Liver (tissue), 9 donors: ENCODE measurements around the gene OR1J2. TPM values are rescaled to one million over a fixed set of nuclear protein-coding genes. Genes with fewer than 3 reads are reported as not detected.
"Not testable (repeated sequence)": the region's sequence is repeated elsewhere in the genome, so short reads cannot be mapped to it uniquely, and the experiment has no call there.

Experiments used
- DNase-seq: peaks from one replicate; pipeline ENCODE4 v3.0.0-alpha.2; 2017; ENCODE audit warnings: low spot score
- H3K27ac ChIP-seq, 2 donors: one replicate each; pipeline ENCODE4 v1.7.0; 2013; ENCODE audit warnings: inconsistent platforms in 2 of 2, low read length in 2 of 2, control low read depth in 1 of 2, low read depth in 1 of 2, mild to moderate bottlenecking in 1 of 2
- H3K27me3 ChIP-seq, 4 donors: one replicate each; pipeline versions ENCODE4 v1.6.1 to v1.7.0; 2013; ENCODE audit warnings: low read length in 3 of 4, inconsistent platforms in 1 of 4, mild to moderate bottlenecking in 1 of 4, moderate library complexity in 1 of 4; ENCODE audit not compliant: control insufficient read depth in 4 of 4, insufficient read depth in 4 of 4
- H3K36me3 ChIP-seq, 4 donors: one replicate each; pipeline versions ENCODE4 v1.6.1 to v1.7.0; 2013; ENCODE audit warnings: low read length in 3 of 4, mild to moderate bottlenecking in 3 of 4, low read depth in 1 of 4, moderate library complexity in 1 of 4; ENCODE audit not compliant: control insufficient read depth in 4 of 4, insufficient read depth in 3 of 4
- H3K4me1 ChIP-seq, 4 donors: one replicate each; pipeline versions ENCODE4 v1.6.1 to v1.7.0; 2013; ENCODE audit warnings: low read length in 3 of 4, mild to moderate bottlenecking in 3 of 4, moderate library complexity in 1 of 4; ENCODE audit not compliant: control insufficient read depth in 4 of 4, insufficient read depth in 4 of 4
- H3K4me3 ChIP-seq, 3 donors: one replicate each; pipeline versions ENCODE4 v1.6.1 to v1.7.0; 2013; ENCODE audit warnings: low read length in 3 of 3, control low read depth in 1 of 3, low read depth in 1 of 3, mild to moderate bottlenecking in 1 of 3
- H3K9ac ChIP-seq, 2 donors: one replicate each; pipeline ENCODE4 v1.7.0; 2013; ENCODE audit warnings: low read length in 2 of 2, mild to moderate bottlenecking in 2 of 2, moderate library complexity in 2 of 2, control low read depth in 1 of 2, low read depth in 1 of 2
- H3K9me3 ChIP-seq, 4 donors: one replicate each; pipeline versions ENCODE4 v1.6.1 to v1.7.0; 2013; ENCODE audit warnings: low read length in 3 of 4; ENCODE audit not compliant: control insufficient read depth in 4 of 4
- ATF3 ChIP-seq: IDR thresholded peaks from 2 replicates; pipeline ENCODE4 v1.6.1; 2016; ENCODE audit warnings: antibody characterized with exemption
- CTCF ChIP-seq: fragments of 150-350 bp; IDR thresholded peaks from 2 replicates; pipeline ENCODE4 v1.5.1; 2017; ENCODE audit warnings: improper control_type of control experiment, low read depth, low read length; ENCODE audit not compliant: missing input control
- EGR1 ChIP-seq, 2 donors: IDR thresholded peaks; 2 replicates each; pipeline ENCODE4 v1.6.1; 2016 to 2018; ENCODE audit warnings: antibody characterized with exemption in 2 of 2, low read depth in 2 of 2
- FOXA2 ChIP-seq: IDR thresholded peaks from 2 replicates; pipeline ENCODE4 v1.6.1; 2016; ENCODE audit warnings: antibody characterized with exemption
- HNF4A ChIP-seq, 2 donors: conservative IDR thresholded peaks; 2 replicates each; pipeline ENCODE4 v1.6.1; 2016; ENCODE audit warnings: antibody characterized with exemption in 2 of 2, mild to moderate bottlenecking in 2 of 2
- MAX ChIP-seq: IDR thresholded peaks from 2 replicates; pipeline ENCODE4 v1.6.1; 2016; ENCODE audit warnings: antibody characterized with exemption
- REST ChIP-seq: IDR thresholded peaks from 2 replicates; pipeline ENCODE4 v1.6.1; 2016; ENCODE audit warnings: antibody characterized with exemption, mild to moderate bottlenecking
- SP1 ChIP-seq: IDR thresholded peaks from 2 replicates; pipeline ENCODE4 v1.6.1; 2018; ENCODE audit warnings: antibody characterized with exemption, mild to moderate bottlenecking
- TAF1 ChIP-seq: conservative IDR thresholded peaks from 2 replicates; pipeline ENCODE4 v1.6.1; 2016; ENCODE audit warnings: antibody characterized with exemption, mild to moderate bottlenecking
- YY1 ChIP-seq: IDR thresholded peaks from 2 replicates; pipeline ENCODE4 v1.6.1; 2016; ENCODE audit warnings: antibody characterized with exemption, mild to moderate bottlenecking
- ZBTB33 ChIP-seq: IDR thresholded peaks from 2 replicates; pipeline ENCODE4 v1.6.1; 2016; ENCODE audit warnings: antibody characterized with exemption
- WGBS: extraction: QIAGEN DNeasy Blood & Tissue Kit; methylation state at CpG from one replicate; pipeline ENCODE4 v1.1.7; 2013; 5-methylcytosine and 5-hydroxymethylcytosine counted together
- polyA plus RNA-seq, 2 donors: library from polyadenylated mRNA; stranded (reverse) in 1 of 2; unstranded in 1 of 2; fragments of 200-250 nt in 1 of 2; fragments of >200 nt in 1 of 2; fragmentation: Nextera tagmentation in 1 of 2; extraction: Ambion mirVana in 1 of 2; gene quantifications; one replicate each; pipeline versions ENCODE4 v1.2.1 to v1.2.3, GENCODE V29; 2013 to 2015
- total RNA-seq, 2 donors: library from RNA; depleted of rRNA; stranded (reverse); fragments of >200 nt; gene quantifications; one replicate each; pipeline ENCODE4 v1.2.3, GENCODE V29; 2014
- donor health status: healthy.
- donor health status: healthy.
- donor health status: healthy.
- donor health status: healthy.
- donor health status: healthy.

The OR1J2 gene
- total and polyA plus RNA-seq, 4 donors, result not detected

- not testable (repeated sequence) for H3K9ac ChIP-seq, H3K4me1 ChIP-seq, H3K27ac ChIP-seq, H3K27me3 ChIP-seq, H3K36me3 ChIP-seq, H3K9me3 ChIP-seq, H3K4me3 ChIP-seq, DNase-seq
- 71% methylated on average over 4 of the region's 4 CpGs for WGBS
Observed at GRCh38 chr9:122531157-122531556, 20.6 kb downstream of the OR1J2 start.

GRCh38 chr9:122536134-122536533 lies 25.5 kb downstream of the OR1J2 start:
- DNase-seq, result no peak
- Histone ChIP-seq H3K27ac (no peak overlapping the region), H3K4me3 (no peak overlapping the region), H3K9ac (no peak overlapping the region), H3K27me3 (no peaks in the 10 kb centered on the region), H3K9me3 (peaks cover 0 to 5% (median 0%) of the 10 kb centered on the region in 4 donors), H3K36me3 (no peaks in the 10 kb centered on the region), H3K4me1 (no peaks in the 10 kb centered on the region)
- TF ChIP-seq REST, result no peak
- TF ChIP-seq YY1, result no peak
- TF ChIP-seq HNF4A (conservative IDR thresholded peaks at IDR 0.05), result no peak
- TF ChIP-seq ATF3, result no peak
- TF ChIP-seq ZBTB33, result no peak
- no peak for TF ChIP-seq FOXA2
- TF ChIP-seq MAX, result no peak
- no peak for TF ChIP-seq TAF1
- no peak for TF ChIP-seq CTCF
- TF ChIP-seq EGR1 (IDR thresholded peaks at IDR 0.05; ENCODE audit: low read depth in 2 of 2), result no peak
- TF ChIP-seq SP1, result no peak
- 91% methylated on average over 1 of the region's 1 CpG for WGBS

GRCh38 chr9:122537066-122537465 lies 26.5 kb downstream of the OR1J2 start:
- not testable (repeated sequence) for H3K9me3 ChIP-seq, H3K36me3 ChIP-seq, H3K9ac ChIP-seq, H3K27me3 ChIP-seq, DNase-seq, H3K4me3 ChIP-seq, H3K4me1 ChIP-seq, H3K27ac ChIP-seq
- WGBS, result 72% methylated on average over 7 of the region's 7 CpGs
